K562 (cell line): ENCODE results near the gene IDUA. TPM values are rescaled to one million over a fixed set of nuclear protein-coding genes. Genes with fewer than 3 reads are reported as not detected.

Source experiments
- AFF1 ChIP-seq, 2 experiments: fragments of 450-650 bp; IDR thresholded peaks; 2 replicates each; pipeline ENCODE4 v1.6.1; 2018; ENCODE audit warnings: mild to moderate bottlenecking in 2 of 2, low read depth in 1 of 2; ENCODE audit not compliant: partially characterized antibody in 2 of 2
- CBFB ChIP-seq: sonication (generic); formaldehyde crosslinking; IDR thresholded peaks from 2 replicates; pipeline ENCODE4 v1.4.0; 2020; ENCODE audit warnings: mild to moderate bottlenecking, missing genetic modification reagents
- DEAF1 ChIP-seq: fragments of 450-650 bp; formaldehyde crosslinking; IDR thresholded peaks from 2 replicates; pipeline ENCODE4 v1.4.0; 2020; ENCODE audit warnings: mild to moderate bottlenecking, moderate library complexity
- KLF1 ChIP-seq: fragments of 450-650 bp; IDR thresholded peaks from 2 replicates; pipeline ENCODE4 v1.6.1; 2016; ENCODE audit warnings: missing genetic modification characterization, missing compliant biosample characterization
- MCM7 ChIP-seq, 2 experiments: fragments of 450-650 bp; IDR thresholded peaks; 2 replicates each; pipeline ENCODE4 v1.6.1; 2016 to 2018
- NKRF ChIP-seq: fragments of 450-650 bp; IDR thresholded peaks from 2 replicates; pipeline ENCODE4 v1.6.1; 2016; ENCODE audit warnings: borderline replicate concordance
- PHF21A ChIP-seq: fragments of 450-650 bp; IDR thresholded peaks from 2 replicates; pipeline ENCODE4 v1.6.1; 2017; ENCODE audit warnings: low read depth, borderline replicate concordance
- SOX6 ChIP-seq: fragments of 450-650 bp; IDR thresholded peaks from 2 replicates; pipeline ENCODE4 v1.6.1; 2014; ENCODE audit warnings: mild to moderate bottlenecking
- U2AF1 ChIP-seq: fragments of 200-400 bp; formaldehyde crosslinking; optimal IDR thresholded peaks from 2 replicates; pipeline ENCODE3; 2017; ENCODE audit warnings: mild to moderate bottlenecking, low read depth, low read length, moderate library complexity
- ZBTB2 ChIP-seq: fragments of 450-650 bp; IDR thresholded peaks from 2 replicates; pipeline ENCODE4 v1.6.1; 2016; ENCODE audit warnings: antibody characterized with exemption
- ZFP30 ChIP-seq: fragments of 250-450 bp; sonication (Bioruptor Pico); IDR thresholded peaks from 2 replicates; pipeline ENCODE4 v1.8.0; 2022; ENCODE audit warnings: moderate library complexity, mild to moderate bottlenecking, inconsistent platforms, borderline replicate concordance
- ZNF347 ChIP-seq: fragments of 450-650 bp; formaldehyde crosslinking; IDR thresholded peaks from 2 replicates; pipeline ENCODE4 v1.4.0; 2020; ENCODE audit warnings: low read depth, mild to moderate bottlenecking, moderate library complexity
- ZNF644 ChIP-seq: fragments of 200-800 bp; sonication (Bioruptor generic); IDR thresholded peaks from 2 replicates; pipeline ENCODE4 v1.6.1; 2016; ENCODE audit warnings: low read depth, missing genetic modification characterization, missing compliant biosample characterization
- polyA plus RNA-seq, 8 experiments: library from polyadenylated mRNA; depleted of rRNA in 4 of 8; stranded (reverse) in 5 of 8; unstranded in 3 of 8; fragments of >200 nt; fragmentation: Nextera tagmentation in 2 of 8; fragmentation: Illumina TruSeq in 1 of 8; extraction: Ambion mirVana in 2 of 8; extraction: Trizol in 1 of 8; gene quantifications; 2 replicates each; pipeline versions ENCODE4 v1.2.1 to v1.2.3, GENCODE V29; 2011 to 2014; ENCODE audit warnings: inconsistent platforms in 1 of 8, missing spikeins in 1 of 8
- total RNA-seq, 7 experiments: library from RNA; depleted of rRNA in 6 of 7; stranded (reverse); fragments of >200 nt in 6 of 7; fragmentation: Illumina TruSeq in 2 of 7; extraction: Trizol in 2 of 7; gene quantifications; 2 replicates each; pipeline versions ENCODE4 v1.2.1 to v1.2.3, GENCODE V29; 2011 to 2021; ENCODE audit warnings: low replicate concordance in 1 of 7
- TF ChIP-seq, protein P1 (sequence below): fragments of 250-450 bp; sonication (Bioruptor Pico); IDR thresholded peaks from 2 replicates; pipeline ENCODE4 v1.8.0; 2021; ENCODE audit warnings: borderline replicate concordance, mild to moderate bottlenecking, moderate library complexity; ENCODE audit not compliant: poor library complexity, severe bottlenecking
- TF ChIP-seq, protein P2 (sequence below): fragments of 450-650 bp; formaldehyde crosslinking; IDR thresholded peaks from 2 replicates; pipeline ENCODE4 v1.4.0; 2020; ENCODE audit warnings: mild to moderate bottlenecking, moderate library complexity

The IDUA gene
- total and polyA plus RNA-seq, 9 of the 15 experiments (the other 6 are each of a cell fraction or from before 2014, with no cell fraction given), result 0.04 to 16.1 (median 1.2) TPM

GRCh38 chr4:973431-974397, 13.1 kb upstream of the IDUA start, which contains the start of gene DGKQ (continued):
- no peak for TF ChIP-seq NKRF
- TF ChIP-seq ZNF644 (tag), result no peak
- no peak for TF ChIP-seq MCM7 (IDR thresholded peaks at IDR 0.05)
- no peak for TF ChIP-seq ZNF347 (CRISPR knock-in tag)
- no peak for TF ChIP-seq CBFB (CRISPR knock-in tag)
- TF ChIP-seq SOX6, result no peak
- no peak for TF ChIP-seq AFF1 (IDR thresholded peaks at IDR 0.05; ENCODE audit: low read depth in 1 of 2, partially characterized antibody in 2 of 2)
- TF ChIP-seq, protein P1, sequence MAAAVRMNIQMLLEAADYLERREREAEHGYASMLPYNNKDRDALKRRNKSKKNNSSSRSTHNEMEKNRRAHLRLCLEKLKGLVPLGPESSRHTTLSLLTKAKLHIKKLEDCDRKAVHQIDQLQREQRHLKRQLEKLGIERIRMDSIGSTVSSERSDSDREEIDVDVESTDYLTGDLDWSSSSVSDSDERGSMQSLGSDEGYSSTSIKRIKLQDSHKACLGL (CRISPR knock-in tag), result no peak
- no peak for TF ChIP-seq PHF21A
- no peak for TF ChIP-seq U2AF1
- TF ChIP-seq KLF1 (tag), result no peak
- TF ChIP-seq, protein P2, sequence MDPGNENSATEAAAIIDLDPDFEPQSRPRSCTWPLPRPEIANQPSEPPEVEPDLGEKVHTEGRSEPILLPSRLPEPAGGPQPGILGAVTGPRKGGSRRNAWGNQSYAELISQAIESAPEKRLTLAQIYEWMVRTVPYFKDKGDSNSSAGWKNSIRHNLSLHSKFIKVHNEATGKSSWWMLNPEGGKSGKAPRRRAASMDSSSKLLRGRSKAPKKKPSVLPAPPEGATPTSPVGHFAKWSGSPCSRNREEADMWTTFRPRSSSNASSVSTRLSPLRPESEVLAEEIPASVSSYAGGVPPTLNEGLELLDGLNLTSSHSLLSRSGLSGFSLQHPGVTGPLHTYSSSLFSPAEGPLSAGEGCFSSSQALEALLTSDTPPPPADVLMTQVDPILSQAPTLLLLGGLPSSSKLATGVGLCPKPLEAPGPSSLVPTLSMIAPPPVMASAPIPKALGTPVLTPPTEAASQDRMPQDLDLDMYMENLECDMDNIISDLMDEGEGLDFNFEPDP (CRISPR knock-in tag), result no peak
- TF ChIP-seq ZFP30, result no peak
- no peak for TF ChIP-seq DEAF1
- TF ChIP-seq ZBTB2, result no peak
